Neural cell (in vitro differentiated cells): ENCODE measurements around the gene BCL2L11. TPM values are rescaled to one million over a fixed set of nuclear protein-coding genes. Genes with fewer than 3 reads are reported as not detected.

Experiments
- H2AFZ ChIP-seq: fragments of 200-600, 300-800 bp; sonication (generic), shearing (Covaris generic); 2 replicates; pipeline ENCODE4 v1.6.0; 2014; ENCODE audit warnings: low read depth, mild to moderate bottlenecking, antibody characterized with exemption, low read length, moderate library complexity
- H3F3A ChIP-seq: fragments of 200-600 bp; shearing (Covaris generic); 2 replicates; pipeline ENCODE4 v1.6.1; 2016; ENCODE audit warnings: mild to moderate bottlenecking, moderate library complexity, mixed read lengths, antibody characterized with exemption, low read length; ENCODE audit not compliant: insufficient read depth, poor library complexity, severe bottlenecking
- H3K27ac ChIP-seq: fragments of 200-600, 300-800 bp; sonication (generic), shearing (Covaris generic); 2 replicates; pipeline ENCODE4 v1.5.1; 2014; ENCODE audit warnings: mild to moderate bottlenecking, low read length, moderate library complexity
- H3K27me3 ChIP-seq: fragments of 300-800, 200-600 bp; sonication (generic), shearing (Covaris generic); 2 replicates; pipeline ENCODE4 v1.6.0; 2014; ENCODE audit warnings: mild to moderate bottlenecking, low read depth, low read length, moderate library complexity; ENCODE audit not compliant: insufficient read depth
- H3K36me3 ChIP-seq: fragments of 300-800, 200-600 bp; sonication (generic), shearing (Covaris generic); 2 replicates; pipeline ENCODE4 v1.5.1; 2014; ENCODE audit warnings: mild to moderate bottlenecking, antibody characterized with exemption, low read length, moderate library complexity; ENCODE audit not compliant: insufficient read depth
- H3K4me2 ChIP-seq: fragments of 300-800, 200-600 bp; sonication (generic), shearing (Covaris generic); 2 replicates; pipeline ENCODE4 v1.6.0; 2014; ENCODE audit warnings: mild to moderate bottlenecking, low read length
- H3K4me3 ChIP-seq: fragments of 300-800, 200-600 bp; sonication (generic), shearing (Covaris generic); 2 replicates; pipeline ENCODE4 v1.5.1; 2014; ENCODE audit warnings: mild to moderate bottlenecking, low read length, moderate library complexity
- H3K79me2 ChIP-seq: fragments of 200-600 bp; shearing (Covaris generic); replicated peaks from 2 replicates; pipeline ENCODE4 v1.6.0; 2014; ENCODE audit warnings: mild to moderate bottlenecking, low read length, moderate library complexity; ENCODE audit not compliant: insufficient read depth
- H3K9ac ChIP-seq: fragments of 300-800, 200-600 bp; sonication (generic), shearing (Covaris generic); 2 replicates; pipeline ENCODE4 v1.6.1; 2016; ENCODE audit warnings: mild to moderate bottlenecking, low read length, mixed read lengths
- H3K9me2 ChIP-seq: fragments of 200-600 bp; shearing (Covaris generic); 2 replicates; pipeline ENCODE4 v1.6.1; 2016; ENCODE audit warnings: mild to moderate bottlenecking, low read length, mixed read lengths; ENCODE audit not compliant: insufficient read depth
- H3K9me3 ChIP-seq: fragments of 200-600, 300-800 bp; sonication (generic), shearing (Covaris generic); 2 replicates; pipeline ENCODE4 v1.6.1; 2016; ENCODE audit warnings: mild to moderate bottlenecking, mixed run types, low read length, moderate library complexity, mixed read lengths
- H4K20me1 ChIP-seq: fragments of 200-600 bp; shearing (Covaris generic); 2 replicates; pipeline ENCODE4 v1.6.1; 2016; ENCODE audit warnings: mild to moderate bottlenecking, mixed run types; ENCODE audit not compliant: insufficient read depth
- EP300 ChIP-seq: fragments of 450-650 bp; conservative IDR thresholded peaks from 2 replicates; pipeline ENCODE4 v1.6.1; 2014; ENCODE audit warnings: antibody characterized with exemption, mild to moderate bottlenecking, moderate library complexity; ENCODE audit not compliant: poor library complexity, severe bottlenecking
- EZH2 ChIP-seq: fragments of 200-600, 300-800 bp; shearing (Covaris generic), sonication (generic); IDR thresholded peaks from 2 replicates; pipeline ENCODE4 v1.6.1; 2014; ENCODE audit warnings: antibody characterized with exemption, low read length, borderline replicate concordance, mild to moderate bottlenecking; ENCODE audit not compliant: insufficient read depth, poor library complexity, severe bottlenecking
- MXI1 ChIP-seq: fragments of 450-650 bp; conservative IDR thresholded peaks from 2 replicates; pipeline ENCODE4 v1.6.1; 2014; ENCODE audit warnings: antibody characterized with exemption, mild to moderate bottlenecking; ENCODE audit not compliant: poor library complexity, severe bottlenecking
- POLR2AphosphoS5 ChIP-seq: IDR thresholded peaks from 2 replicates; pipeline ENCODE4 v1.6.1; 2012
- RAD21 ChIP-seq: fragments of 450-650 bp; conservative IDR thresholded peaks from 2 replicates; pipeline ENCODE4 v1.6.1; 2014; ENCODE audit warnings: antibody characterized with exemption, mild to moderate bottlenecking, moderate library complexity
- SMC3 ChIP-seq: fragments of 450-650 bp; conservative IDR thresholded peaks from 2 replicates; pipeline ENCODE4 v1.6.1; 2014; ENCODE audit warnings: antibody characterized with exemption, mild to moderate bottlenecking, moderate library complexity; ENCODE audit not compliant: poor library complexity
- TAF1 ChIP-seq: IDR thresholded peaks from 2 replicates; pipeline ENCODE4 v1.6.1; 2012; ENCODE audit warnings: low read depth
- polyA plus RNA-seq: library from polyadenylated mRNA; depleted of rRNA; stranded (reverse); fragments of >200 nt; gene quantifications from 2 replicates; pipeline ENCODE4 v1.2.3, GENCODE V29; 2014
- TF ChIP-seq, protein P1 (sequence below): IDR thresholded peaks from 2 replicates; pipeline ENCODE4 v1.6.1; 2012; ENCODE audit warnings: borderline replicate concordance
- TF ChIP-seq, protein P2 (sequence below): fragments of 450-650 bp; IDR thresholded peaks from 2 replicates; pipeline ENCODE4 v1.5.1; 2014; ENCODE audit warnings: antibody characterized with exemption, mild to moderate bottlenecking, moderate library complexity; ENCODE audit not compliant: poor library complexity, severe bottlenecking

The BCL2L11 gene
- polyA plus RNA-seq, 1 donor from 2014 or later: 2.6 TPM

DNA sequence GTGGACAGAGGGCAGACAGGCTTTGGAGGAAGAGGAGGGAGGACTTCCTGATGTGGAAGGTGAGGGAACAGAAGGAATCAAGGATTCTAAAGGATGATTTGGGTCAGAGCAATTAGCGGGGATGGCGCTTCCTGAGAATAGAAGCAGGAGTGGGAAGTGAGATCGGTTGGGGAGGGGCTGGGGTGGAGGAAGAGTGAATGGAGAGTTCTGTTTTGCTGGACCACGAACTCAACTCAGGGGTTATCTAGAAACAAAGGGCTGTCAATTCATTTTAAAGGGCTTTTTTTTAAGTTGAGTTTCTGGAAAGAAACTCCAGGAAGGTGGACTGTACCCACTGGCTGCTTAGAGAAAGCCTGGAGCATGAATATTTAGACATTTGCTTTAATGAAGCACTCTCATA lies 54.9 kb downstream of the BCL2L11 start:
- no peak overlapping the region for H3K4me2 ChIP-seq
- no peak overlapping the region for H3K9ac ChIP-seq
- TF ChIP-seq RAD21 (no peak), EZH2 (no peak), POLR2AphosphoS5 (no peak), EP300 (no peak), MXI1 (no peak), TAF1 (no peak), SMC3 (no peak)
- TF ChIP-seq, protein P1, sequence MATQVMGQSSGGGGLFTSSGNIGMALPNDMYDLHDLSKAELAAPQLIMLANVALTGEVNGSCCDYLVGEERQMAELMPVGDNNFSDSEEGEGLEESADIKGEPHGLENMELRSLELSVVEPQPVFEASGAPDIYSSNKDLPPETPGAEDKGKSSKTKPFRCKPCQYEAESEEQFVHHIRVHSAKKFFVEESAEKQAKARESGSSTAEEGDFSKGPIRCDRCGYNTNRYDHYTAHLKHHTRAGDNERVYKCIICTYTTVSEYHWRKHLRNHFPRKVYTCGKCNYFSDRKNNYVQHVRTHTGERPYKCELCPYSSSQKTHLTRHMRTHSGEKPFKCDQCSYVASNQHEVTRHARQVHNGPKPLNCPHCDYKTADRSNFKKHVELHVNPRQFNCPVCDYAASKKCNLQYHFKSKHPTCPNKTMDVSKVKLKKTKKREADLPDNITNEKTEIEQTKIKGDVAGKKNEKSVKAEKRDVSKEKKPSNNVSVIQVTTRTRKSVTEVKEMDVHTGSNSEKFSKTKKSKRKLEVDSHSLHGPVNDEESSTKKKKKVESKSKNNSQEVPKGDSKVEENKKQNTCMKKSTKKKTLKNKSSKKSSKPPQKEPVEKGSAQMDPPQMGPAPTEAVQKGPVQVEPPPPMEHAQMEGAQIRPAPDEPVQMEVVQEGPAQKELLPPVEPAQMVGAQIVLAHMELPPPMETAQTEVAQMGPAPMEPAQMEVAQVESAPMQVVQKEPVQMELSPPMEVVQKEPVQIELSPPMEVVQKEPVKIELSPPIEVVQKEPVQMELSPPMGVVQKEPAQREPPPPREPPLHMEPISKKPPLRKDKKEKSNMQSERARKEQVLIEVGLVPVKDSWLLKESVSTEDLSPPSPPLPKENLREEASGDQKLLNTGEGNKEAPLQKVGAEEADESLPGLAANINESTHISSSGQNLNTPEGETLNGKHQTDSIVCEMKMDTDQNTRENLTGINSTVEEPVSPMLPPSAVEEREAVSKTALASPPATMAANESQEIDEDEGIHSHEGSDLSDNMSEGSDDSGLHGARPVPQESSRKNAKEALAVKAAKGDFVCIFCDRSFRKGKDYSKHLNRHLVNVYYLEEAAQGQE: no peak
- TF ChIP-seq, protein P2, sequence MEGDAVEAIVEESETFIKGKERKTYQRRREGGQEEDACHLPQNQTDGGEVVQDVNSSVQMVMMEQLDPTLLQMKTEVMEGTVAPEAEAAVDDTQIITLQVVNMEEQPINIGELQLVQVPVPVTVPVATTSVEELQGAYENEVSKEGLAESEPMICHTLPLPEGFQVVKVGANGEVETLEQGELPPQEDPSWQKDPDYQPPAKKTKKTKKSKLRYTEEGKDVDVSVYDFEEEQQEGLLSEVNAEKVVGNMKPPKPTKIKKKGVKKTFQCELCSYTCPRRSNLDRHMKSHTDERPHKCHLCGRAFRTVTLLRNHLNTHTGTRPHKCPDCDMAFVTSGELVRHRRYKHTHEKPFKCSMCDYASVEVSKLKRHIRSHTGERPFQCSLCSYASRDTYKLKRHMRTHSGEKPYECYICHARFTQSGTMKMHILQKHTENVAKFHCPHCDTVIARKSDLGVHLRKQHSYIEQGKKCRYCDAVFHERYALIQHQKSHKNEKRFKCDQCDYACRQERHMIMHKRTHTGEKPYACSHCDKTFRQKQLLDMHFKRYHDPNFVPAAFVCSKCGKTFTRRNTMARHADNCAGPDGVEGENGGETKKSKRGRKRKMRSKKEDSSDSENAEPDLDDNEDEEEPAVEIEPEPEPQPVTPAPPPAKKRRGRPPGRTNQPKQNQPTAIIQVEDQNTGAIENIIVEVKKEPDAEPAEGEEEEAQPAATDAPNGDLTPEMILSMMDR: no peak
- H3F3A ChIP-seq: no peaks in the 10 kb centered on the region
- H3K36me3 ChIP-seq: no peaks in the 10 kb centered on the region
- H2AFZ ChIP-seq: no peak overlapping the region
- no peaks in the 10 kb centered on the region for H4K20me1 ChIP-seq
- no peaks in the 10 kb centered on the region for H3K27me3 ChIP-seq
- H3K9me3 ChIP-seq: no peaks in the 10 kb centered on the region
- H3K4me3 ChIP-seq: no peak overlapping the region
- no peak overlapping the region for H3K27ac ChIP-seq
- H3K79me2 ChIP-seq: no peaks in the 10 kb centered on the region
- no peaks in the 10 kb centered on the region for H3K9me2 ChIP-seq

DNA sequence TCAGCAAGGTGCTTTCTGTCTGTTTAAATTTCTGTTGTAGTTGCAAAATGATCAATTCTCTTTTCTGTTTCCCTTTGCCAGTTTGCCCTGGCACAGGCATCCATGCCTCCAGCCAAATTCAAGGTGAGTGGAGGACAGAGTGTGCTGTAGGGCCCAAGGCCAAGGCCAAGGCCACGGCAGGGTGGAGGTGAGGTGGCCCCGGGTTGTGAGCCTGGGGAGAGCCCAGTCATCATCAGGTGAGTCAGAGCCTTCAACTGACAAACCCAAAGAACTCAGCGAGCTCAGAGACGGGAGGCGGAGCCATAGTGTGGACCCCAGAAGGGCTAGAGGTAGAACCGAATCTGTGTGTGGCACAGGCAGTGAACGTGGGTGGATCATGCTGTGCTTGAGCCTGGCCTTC lies 55.7 kb downstream of the BCL2L11 start:
- no peak overlapping the region for H2AFZ ChIP-seq
- TF ChIP-seq POLR2AphosphoS5: no peak
- no peak for TF ChIP-seq MXI1
- no peak for TF ChIP-seq EZH2
- no peak for TF ChIP-seq SMC3
- TF ChIP-seq TAF1: no peak
- TF ChIP-seq, protein P2: no peak
- TF ChIP-seq RAD21: no peak
- TF ChIP-seq, protein P1: no peak
- no peak for TF ChIP-seq EP300

More for the DNA sequence above, 55.7 kb downstream of the BCL2L11 start:
- Histone ChIP-seq H3K4me3 (no peak overlapping the region), H3K4me2 (no peak overlapping the region), H3F3A (no peaks in the 10 kb centered on the region), H3K27me3 (no peaks in the 10 kb centered on the region), H3K9me2 (no peaks in the 10 kb centered on the region), H3K36me3 (no peaks in the 10 kb centered on the region), H3K79me2 (no peaks in the 10 kb centered on the region), H3K9ac (no peak overlapping the region), H3K27ac (no peak overlapping the region), H4K20me1 (no peaks in the 10 kb centered on the region), H3K9me3 (no peaks in the 10 kb centered on the region)
